Tibial nerve (tissue), 4 donors: ENCODE results near the gene CSPG4.

ENCODE experiments used
- EP300 ChIP-seq, 2 donors: sonication (generic); formaldehyde crosslinking; IDR thresholded peaks; one replicate each; pipeline ENCODE4 v1.6.1; 2017; ENCODE audit warnings: antibody characterized with exemption in 2 of 2, mild to moderate bottlenecking in 1 of 2
- POLR2A ChIP-seq, 2 donors: fragments of 450-650 bp; IDR thresholded peaks; one replicate each; pipeline ENCODE4 v1.6.1; 2017; ENCODE audit warnings: antibody characterized with exemption in 2 of 2, mild to moderate bottlenecking in 2 of 2, moderate library complexity in 2 of 2
- TF ChIP-seq, protein P1 (sequence below), 5 experiments: fragments of 200-600 bp in 3 of 5; fragments of 450-650 bp in 2 of 5; sonication (generic) in 3 of 5; IDR thresholded peaks; one replicate each; pipeline ENCODE4 v1.5.1; 2016 to 2019; ENCODE audit warnings: antibody characterized with exemption in 5 of 5, mild to moderate bottlenecking in 3 of 5, moderate library complexity in 2 of 5

DNA sequence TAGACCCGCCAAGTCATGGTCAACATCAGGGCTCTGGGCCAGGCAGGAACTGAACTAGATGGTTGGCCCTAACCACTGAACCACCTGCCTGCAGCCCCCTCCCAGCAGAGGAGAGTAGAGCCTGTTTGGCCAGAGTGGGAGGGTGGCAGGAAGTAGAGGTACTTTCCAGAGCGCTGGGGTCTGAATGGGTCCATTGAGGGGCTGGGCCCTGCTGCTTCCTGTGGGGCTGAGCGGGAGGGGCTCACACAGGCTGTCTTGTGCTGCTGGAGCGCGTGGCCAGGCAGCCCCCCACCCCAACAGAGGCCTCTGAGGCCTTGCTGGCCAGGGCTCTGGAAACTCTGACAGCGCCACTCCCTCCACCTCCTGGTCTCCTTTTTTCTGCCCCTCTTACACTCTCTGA, 17.4 kb downstream of the CSPG4 start:
- TF ChIP-seq, protein P1, sequence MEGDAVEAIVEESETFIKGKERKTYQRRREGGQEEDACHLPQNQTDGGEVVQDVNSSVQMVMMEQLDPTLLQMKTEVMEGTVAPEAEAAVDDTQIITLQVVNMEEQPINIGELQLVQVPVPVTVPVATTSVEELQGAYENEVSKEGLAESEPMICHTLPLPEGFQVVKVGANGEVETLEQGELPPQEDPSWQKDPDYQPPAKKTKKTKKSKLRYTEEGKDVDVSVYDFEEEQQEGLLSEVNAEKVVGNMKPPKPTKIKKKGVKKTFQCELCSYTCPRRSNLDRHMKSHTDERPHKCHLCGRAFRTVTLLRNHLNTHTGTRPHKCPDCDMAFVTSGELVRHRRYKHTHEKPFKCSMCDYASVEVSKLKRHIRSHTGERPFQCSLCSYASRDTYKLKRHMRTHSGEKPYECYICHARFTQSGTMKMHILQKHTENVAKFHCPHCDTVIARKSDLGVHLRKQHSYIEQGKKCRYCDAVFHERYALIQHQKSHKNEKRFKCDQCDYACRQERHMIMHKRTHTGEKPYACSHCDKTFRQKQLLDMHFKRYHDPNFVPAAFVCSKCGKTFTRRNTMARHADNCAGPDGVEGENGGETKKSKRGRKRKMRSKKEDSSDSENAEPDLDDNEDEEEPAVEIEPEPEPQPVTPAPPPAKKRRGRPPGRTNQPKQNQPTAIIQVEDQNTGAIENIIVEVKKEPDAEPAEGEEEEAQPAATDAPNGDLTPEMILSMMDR (IDR thresholded peaks at IDR 0.05): no peak
- TF ChIP-seq POLR2A (IDR thresholded peaks at IDR 0.05) (no peak), EP300 (IDR thresholded peaks at IDR 0.05) (peak in 1 of 2 donors; percentile 34)
